ENCODE results near the gene SMIM1.

Gene SMIM1

DNA sequence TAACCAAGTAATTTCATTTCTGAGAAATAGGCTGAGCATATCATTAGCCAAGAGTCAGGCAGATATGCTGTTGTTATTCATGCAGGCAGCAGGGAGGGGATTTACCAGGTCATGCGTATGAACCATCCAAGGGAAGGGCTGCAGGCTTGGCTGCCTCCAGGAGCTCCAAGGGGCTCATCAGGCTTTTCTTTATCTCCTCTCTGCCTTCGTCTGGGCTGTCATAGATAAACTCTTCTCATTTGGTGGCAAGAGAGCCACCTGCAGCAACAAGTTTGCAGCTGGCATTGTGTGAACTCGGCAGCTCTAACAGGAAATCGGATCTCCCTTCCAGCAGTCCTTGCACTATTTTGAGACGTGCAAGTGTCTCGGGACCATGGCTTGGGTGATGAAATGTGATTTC, 12.8 kb upstream of the SMIM1 start:
- DNase-seq, result no peak

DNA sequence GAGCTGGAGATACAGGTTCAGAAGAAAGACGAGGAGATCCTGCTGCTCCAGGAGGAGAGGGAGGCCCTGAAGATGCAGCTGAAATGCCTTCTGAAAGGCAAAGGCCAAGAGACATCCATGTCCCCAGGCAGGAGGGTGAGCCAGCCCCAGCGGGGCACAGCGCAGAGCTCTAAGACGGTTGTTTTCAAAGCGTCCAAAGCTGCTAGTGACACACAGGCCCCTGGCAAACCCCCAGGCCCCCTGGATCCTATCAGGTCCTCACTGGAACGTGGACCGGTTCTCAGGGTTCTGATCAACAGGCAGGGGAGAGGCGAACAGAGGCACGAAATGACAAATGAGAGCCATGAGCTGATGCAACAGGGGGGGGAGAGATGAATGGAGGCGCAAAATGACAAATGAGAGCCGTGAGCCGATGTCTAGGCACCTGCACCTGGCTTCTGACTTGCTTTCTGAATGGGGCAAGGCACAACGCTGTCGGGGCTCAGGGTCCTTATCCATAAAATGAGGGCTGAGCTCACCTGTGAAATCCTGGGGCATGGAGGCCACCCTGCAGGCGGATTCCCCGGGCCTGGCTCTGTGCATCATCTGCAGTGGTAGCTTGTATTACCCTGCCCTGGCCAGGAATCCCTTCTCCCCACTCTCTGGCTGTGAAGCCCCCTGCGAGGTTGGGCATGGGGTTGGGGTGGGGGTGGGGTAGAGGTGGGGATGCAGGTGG, 11.1 kb upstream of the SMIM1 start:
- DNase-seq, result no peak

- DNase-seq, result no peak
These were observed 10.2 kb upstream of the SMIM1 start for GRCh38 chr1:3762151-3762872.

- no peak for DNase-seq
These were observed 9.7 kb upstream of the SMIM1 start for GRCh38 chr1:3762873-3763228.

GRCh38 chr1:3763351-3764125, 9.0 kb upstream of the SMIM1 start:
- no peak for DNase-seq

DNA sequence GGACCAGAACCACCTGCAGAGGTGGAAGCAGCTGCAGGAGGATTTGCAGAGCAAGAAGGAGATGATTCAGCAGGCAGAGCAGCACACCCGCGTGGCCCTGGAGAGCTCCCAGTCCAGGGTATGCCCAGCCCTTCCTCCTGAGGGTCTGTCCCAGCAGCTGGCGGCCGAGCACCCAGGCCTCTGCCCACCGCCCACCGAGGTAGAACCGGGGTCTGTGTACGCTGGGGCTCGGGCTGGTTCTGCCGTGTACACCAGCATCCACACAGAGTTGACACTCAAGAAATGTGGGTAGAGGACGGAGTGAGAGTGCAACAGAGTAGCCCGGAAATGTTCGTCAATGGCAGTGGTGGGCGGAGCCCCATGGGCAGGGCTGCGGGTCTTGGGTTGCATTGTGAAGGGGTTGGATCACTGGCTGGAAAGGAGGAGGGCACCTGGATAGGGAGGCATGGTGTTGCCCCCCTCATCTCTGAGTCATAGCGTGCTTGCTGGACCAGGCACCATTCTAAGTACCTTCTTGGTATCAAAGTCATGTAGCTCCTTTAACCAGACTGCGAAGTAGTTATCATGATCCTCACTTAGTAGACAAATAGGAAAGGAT, 5.1 kb upstream of the SMIM1 start:
- DNase-seq, result no peak

DNA sequence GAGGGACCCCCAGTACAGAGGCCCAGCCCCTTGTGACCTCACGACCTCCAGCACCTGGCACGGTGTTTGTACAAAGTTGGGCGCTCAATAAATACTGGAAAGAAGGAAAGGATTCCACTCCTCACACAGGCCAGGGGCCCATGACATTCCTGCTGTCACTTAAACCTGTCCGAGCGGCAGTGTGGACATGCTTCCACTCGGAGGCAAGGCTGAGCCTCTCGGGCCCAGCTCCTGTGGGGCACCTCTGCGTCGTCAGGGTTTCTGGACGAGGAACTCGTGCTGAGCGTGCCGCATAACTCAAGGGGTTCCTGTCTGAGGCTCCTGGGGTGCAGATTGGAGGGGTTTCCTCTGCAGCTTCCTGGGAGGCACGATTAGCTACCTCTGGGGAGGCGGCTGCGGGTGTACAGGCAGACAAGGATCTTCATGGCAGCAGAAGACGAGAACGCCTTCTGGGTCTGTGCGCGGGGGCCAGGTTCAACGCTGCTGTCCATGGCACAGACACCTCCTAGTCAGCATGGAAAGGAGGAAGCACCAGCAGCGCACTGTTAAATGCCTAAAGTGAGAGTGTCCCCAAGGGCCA, 3.6 kb upstream of the SMIM1 start:
- no peak for DNase-seq

- DNase-seq, result no peak
These were observed 2.3 kb upstream of the SMIM1 start for GRCh38 chr1:3770047-3770765.

DNA sequence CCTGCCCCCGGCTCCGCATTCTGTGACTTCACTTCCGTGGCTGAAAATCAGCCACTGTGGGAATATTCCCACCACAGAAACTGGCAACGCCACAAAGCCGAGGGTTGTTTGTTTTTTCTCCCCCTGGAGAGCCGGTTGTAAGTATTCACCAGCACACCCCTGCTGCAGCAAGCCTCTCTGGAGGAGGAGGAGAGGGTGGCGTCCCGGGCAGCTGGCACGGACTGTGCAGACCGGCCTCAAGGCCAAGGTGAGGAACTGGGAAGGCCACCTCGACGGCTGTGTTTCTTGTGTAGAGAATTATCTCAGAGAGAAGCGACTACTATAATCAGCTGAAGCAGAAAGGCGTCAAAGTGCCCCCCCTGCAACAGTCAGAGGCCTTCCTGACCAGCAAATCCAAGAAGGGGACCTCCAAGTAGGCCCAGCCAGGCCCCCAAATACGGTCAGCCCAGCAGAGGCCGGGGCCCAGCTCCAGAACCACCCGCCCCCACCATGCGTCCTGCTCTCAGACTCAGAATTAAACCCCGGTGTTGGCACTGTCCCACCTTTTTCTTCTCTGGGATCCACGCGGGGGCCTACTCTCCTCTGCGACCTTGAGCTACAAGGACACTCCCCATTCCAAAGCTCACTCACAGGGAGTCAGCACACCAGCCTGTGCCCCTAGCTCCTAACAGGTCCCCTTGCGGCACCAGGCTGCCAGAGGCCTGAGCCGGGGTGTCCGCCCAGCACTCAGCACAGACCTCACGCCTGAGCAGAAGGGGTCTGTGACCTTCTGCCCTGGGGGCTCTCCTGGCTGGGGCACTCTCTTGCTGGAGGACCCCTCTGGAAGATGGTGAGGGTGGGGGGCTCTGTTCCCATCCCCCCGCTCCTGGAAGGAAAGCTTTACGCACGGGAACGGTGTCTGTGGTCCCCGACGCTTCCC, 1.2 kb upstream of the SMIM1 start:
- DNase-seq, result no peak

DNA sequence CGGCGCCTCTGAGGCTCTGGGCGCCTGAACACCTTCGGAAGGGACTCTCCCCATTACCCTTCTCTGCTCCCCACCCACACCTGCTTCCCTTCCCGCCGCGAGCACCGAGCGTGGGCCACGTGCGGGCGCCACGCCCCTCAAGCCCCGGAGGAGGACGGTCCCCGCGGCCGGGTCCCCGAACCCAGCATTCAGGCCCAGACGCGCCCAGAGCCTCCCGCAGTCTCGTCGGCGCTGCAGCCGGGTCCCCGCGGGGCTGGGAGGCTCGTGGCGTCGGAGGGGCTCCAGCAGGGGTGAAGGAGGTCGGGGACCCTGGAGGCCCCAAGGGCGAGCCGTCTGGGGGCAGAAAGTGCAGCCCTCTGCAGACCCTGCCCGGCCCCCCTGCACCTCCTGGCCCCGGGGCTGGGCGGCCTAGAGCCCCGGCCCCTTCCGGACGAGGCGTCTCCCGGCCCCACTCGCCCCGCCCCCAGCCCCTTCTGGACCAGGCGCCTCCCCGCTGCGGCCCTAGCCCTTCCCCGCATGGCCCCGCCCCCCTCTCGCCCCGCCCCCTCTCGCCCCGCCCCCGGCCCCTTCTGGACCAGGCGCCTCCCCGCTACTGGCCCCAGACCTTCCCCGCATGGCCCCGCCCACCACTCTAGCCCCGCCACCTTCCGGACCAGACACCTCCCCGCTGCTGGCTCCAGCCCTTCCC, 378 bp upstream of the SMIM1 start:
- peak; percentile 75 for DNase-seq

DNA sequence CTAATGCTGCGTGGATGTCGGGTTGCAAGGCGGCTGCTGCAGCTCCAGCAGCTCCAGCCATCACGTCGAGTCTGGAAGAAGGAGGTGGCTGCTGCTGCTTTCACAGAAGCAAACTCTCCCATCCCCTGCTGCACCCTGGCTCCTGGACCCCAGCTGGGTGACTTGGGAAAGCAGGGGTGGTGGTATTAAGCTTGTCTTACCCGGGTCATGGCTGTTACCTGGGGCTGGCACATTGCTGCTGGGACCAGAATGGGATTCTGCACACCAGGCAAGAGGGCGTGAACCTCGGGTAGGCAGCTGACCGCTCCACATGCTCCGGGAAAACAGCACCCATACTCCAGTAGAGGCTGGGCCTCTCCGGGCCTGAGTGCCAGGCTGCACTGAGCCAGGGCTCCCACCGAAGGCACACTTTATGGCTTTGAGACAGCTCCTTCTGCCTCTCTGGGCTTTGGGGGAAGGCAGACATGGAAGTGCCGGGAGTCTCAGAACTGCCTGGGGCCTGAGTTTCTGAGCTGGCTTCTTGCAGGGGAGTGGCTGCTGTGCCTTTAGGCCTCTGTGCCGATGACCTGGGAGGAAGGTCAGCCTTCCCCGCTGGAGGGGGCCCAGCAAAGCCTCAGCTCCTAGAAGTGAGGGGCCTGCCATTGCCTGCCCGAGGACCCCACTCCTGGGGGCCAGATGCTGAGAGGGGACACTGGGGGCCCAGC, 1.2 kb downstream of the SMIM1 start:
- no peak for DNase-seq

DNA sequence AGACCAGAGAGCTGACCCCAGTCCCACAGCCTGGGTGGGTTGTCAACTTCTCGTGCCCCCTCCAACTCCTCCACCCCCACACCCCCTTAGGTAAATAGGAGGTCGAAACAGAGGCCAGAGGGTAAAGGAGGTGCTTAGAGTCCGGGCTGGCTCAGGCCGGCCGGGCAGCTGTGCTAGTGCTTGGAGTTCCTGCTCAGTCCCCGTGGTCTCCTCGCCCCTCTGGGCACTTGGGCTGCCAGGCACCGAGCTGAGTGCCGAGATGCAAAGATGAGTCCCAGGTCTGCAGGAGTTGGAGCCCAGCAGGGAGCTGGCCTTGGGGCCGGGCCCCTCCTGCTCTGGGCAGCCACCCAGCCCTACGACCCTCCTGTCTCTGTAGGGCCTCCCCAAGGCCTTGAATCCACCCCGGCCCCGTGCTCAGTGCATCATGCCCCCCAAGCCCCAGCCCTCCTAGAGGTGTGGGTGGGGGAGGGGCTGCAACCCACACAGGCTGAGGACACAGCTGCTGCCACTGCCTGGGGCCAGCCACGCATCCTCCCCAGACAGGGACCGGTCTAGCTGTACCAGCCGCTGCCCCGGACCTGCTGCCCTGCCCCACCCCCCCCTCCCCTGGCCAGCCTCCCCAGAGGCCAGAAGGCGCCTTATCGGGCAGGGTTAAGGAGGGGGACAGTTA, 1.9 kb downstream of the SMIM1 start:
- no peak for DNase-seq

- DNase-seq, result no peak
These were observed 2.5 kb downstream of the SMIM1 start for GRCh38 chr1:3774946-3775489.

- DNase-seq, result peak; percentile 23
These were observed 3.1 kb downstream of the SMIM1 start for GRCh38 chr1:3775490-3776230.

DNA sequence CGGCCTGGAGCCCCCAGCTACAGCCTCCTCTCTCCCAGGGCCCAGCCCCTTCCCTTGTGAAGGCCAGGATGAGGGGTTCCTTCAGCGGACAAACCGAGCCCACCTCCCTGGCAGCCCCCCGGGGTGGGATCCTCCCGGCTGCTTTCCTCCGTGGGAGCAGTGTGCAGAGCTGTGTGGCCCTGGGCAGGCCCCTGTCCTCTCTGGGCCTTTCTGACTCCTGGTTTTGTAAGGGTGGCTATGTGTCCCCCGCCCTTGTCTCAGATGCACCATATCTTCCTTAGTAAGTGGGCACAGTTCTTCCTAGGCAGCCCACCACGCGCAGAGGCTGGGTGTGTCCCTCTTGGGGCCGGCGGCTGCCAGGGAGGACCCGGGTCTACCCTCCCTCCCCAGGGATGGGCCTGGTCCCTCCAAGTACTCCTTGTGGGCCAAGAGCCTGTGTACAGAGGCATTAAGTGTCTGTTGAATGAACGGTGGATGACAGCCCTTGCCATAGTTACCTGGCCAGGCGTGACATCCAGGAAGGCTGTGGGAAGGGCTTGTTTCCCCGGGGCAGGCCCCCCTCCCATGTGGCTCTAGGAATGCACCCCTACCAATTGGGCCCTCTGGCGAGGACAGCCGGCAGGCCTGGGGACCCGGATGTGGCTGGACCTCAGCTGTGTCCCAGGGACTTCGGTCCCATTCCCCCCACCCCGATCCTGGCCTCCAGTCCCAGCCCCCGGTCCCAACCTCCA, 3.8 kb downstream of the SMIM1 start:
- no peak for DNase-seq

DNA sequence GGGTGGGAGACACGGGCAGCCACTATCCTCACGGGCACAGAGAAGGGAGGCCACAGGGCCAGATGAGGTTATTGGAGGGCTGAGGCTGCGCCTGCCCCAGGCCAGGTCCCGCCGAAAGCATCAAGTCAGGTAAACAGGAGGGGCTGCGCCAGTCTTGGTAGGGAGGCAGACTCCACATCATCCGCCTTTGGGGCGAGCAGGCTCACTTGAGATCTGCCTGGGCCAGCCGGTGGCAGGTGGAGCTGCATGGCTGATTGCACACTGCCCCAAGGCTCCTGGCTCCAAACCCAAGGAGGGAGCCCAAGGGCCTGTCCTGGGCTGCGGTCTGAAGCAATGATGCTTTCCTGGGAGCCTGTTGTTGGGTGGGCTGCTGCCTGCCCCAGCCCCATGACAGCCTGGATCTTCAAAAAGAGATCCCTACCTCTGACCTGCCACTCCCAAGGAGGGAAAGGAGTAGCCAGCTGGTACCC, 4.6 kb downstream of the SMIM1 start:
- no peak for DNase-seq
